Ovary (tissue), 9 donors: ENCODE measurements around the gene MYH11. TPM values are rescaled to one million over a fixed set of nuclear protein-coding genes. Genes with fewer than 3 reads are reported as not detected.

Experiments
- DNase-seq, 5 donors: peaks; one replicate each; pipeline ENCODE4 v3.0.0-alpha.2; 2019 to 2020
- H3K27ac ChIP-seq, 2 donors: fragments of 200-600 bp; one replicate each; pipeline versions ENCODE4 v1.5.1 to v1.8.0; 2019 to 2022
- H3K27me3 ChIP-seq: fragments of 200-600 bp; one replicate; pipeline ENCODE4 v1.8.0; 2022
- H3K36me3 ChIP-seq: fragments of 200-600 bp; sonication (generic); one replicate; pipeline ENCODE4 v1.5.1; 2019
- H3K4me1 ChIP-seq: one replicate; pipeline ENCODE4 v1.8.1; 2013; ENCODE audit warnings: mild to moderate bottlenecking, moderate library complexity; ENCODE audit not compliant: insufficient read depth
- H3K4me3 ChIP-seq: fragments of 200-600 bp; sonication (generic); one replicate; pipeline ENCODE4 v1.5.1; 2017
- H3K9me3 ChIP-seq, 2 donors: fragments of 200-600 bp in 1 of 2; sonication (generic) in 1 of 2; one replicate each; pipeline versions ENCODE4 v1.5.1 to v1.8.1; 2013 to 2019; ENCODE audit warnings: mild to moderate bottlenecking in 1 of 2, moderate library complexity in 1 of 2
- EP300 ChIP-seq: sonication (generic); formaldehyde crosslinking; IDR thresholded peaks from one replicate; pipeline ENCODE4 v1.6.1; 2017; ENCODE audit warnings: antibody characterized with exemption
- POLR2A ChIP-seq: fragments of 450-650 bp; IDR thresholded peaks from one replicate; pipeline ENCODE4 v1.6.1; 2017; ENCODE audit warnings: antibody characterized with exemption, mild to moderate bottlenecking, moderate library complexity
- WGBS, 3 donors: extraction: QIAGEN DNeasy Blood & Tissue Kit in 1 of 3; methylation state at CpG; one replicate each; pipeline versions ENCODE4 v1.1.5 to v1.1.7; 2013 to 2017; 5-methylcytosine and 5-hydroxymethylcytosine counted together
- intact Hi-C, 4 donors: fragments of 100-400 bp; cut with DNase I; formaldehyde crosslinking; loops; one replicate each; pipeline versions ENCODE4 v1.11.0 to v1.15.1; 2022 to 2023
- polyA plus RNA-seq, 2 donors: library from polyadenylated mRNA; stranded (reverse); fragments of 200-250 nt in 1 of 2; fragments of 350-450 nt in 1 of 2; fragmentation: Illumina TruSeq in 1 of 2; extraction: RNeasy Lipid Tissue Mini Kit (QIAGEN cat#74804) in 1 of 2; gene quantifications; one replicate each; pipeline ENCODE4 v1.2.3, GENCODE V29; 2013 to 2014
- total RNA-seq, 7 donors: library from RNA; depleted of rRNA in 2 of 7; stranded (reverse); fragments of >200 nt in 2 of 7; fragmentation: NEBNext Ultra II Directional in 3 of 7; extraction: Animal tissue kit (Norgen Biotek cat#: 25700) in 3 of 7; gene quantifications; one replicate each; pipeline versions ENCODE4 v1.1.0 to v1.2.4, GENCODE V29; 2016 to 2023
- TF ChIP-seq, protein P1 (sequence below), 3 donors: fragments of 450-650 bp in 2 of 3; fragments of 200-600 bp in 1 of 3; IDR thresholded peaks; one replicate each; pipeline versions ENCODE4 v1.5.1 to v1.8.0; 2016 to 2022; ENCODE audit warnings: antibody characterized with exemption in 3 of 3, mild to moderate bottlenecking in 1 of 3
- donor health status: DM: no; HTN: no; CAD: no; lungs with moderate emphysema.
- donor health status: DM: no; HTN: no; CAD: no.
- donor health status: Bipolar disorder and iron deficiency.
- donor health status: DM: yes; HTN: yes; CAD: no.
- donor health status: DM: no; HTN: no; CAD: no.
- donor health status: DM: yes; HTN: yes; CAD: no.

The MYH11 gene
- total and polyA plus RNA-seq, 9 donors, result 50.9 to 2,765 (median 263) TPM

GRCh38 chr16:15887283-15887682, 30.5 kb upstream of the MYH11 start:
- Histone ChIP-seq H3K36me3 (no peaks in the 10 kb centered on the region), H3K27me3 (no peaks in the 10 kb centered on the region), H3K4me1 (peaks cover 1% of the 10 kb centered on the region), H3K4me3 (no peak overlapping the region), H3K27ac (no peak overlapping the region), H3K9me3 (no peaks in the 10 kb centered on the region)
- 81 to 88% (median 84%) methylated on average over 4 of the region's 4 CpGs for WGBS, 3 donors
- DNase-seq, result no peak
- intact Hi-C loops, result loop anchor here in 1 of 4 donors (10.0 kb wide), 1 partner anchor 128 kb away; no protein-coding TSS in a partner anchor
- TF ChIP-seq POLR2A, result no peak
- TF ChIP-seq, protein P1, sequence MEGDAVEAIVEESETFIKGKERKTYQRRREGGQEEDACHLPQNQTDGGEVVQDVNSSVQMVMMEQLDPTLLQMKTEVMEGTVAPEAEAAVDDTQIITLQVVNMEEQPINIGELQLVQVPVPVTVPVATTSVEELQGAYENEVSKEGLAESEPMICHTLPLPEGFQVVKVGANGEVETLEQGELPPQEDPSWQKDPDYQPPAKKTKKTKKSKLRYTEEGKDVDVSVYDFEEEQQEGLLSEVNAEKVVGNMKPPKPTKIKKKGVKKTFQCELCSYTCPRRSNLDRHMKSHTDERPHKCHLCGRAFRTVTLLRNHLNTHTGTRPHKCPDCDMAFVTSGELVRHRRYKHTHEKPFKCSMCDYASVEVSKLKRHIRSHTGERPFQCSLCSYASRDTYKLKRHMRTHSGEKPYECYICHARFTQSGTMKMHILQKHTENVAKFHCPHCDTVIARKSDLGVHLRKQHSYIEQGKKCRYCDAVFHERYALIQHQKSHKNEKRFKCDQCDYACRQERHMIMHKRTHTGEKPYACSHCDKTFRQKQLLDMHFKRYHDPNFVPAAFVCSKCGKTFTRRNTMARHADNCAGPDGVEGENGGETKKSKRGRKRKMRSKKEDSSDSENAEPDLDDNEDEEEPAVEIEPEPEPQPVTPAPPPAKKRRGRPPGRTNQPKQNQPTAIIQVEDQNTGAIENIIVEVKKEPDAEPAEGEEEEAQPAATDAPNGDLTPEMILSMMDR (IDR thresholded peaks at IDR 0.05), result no peak
- TF ChIP-seq EP300, result no peak

- Histone ChIP-seq H3K4me3 (no peak overlapping the region), H3K36me3 (no peaks in the 10 kb centered on the region), H3K4me1 (peaks cover 1% of the 10 kb centered on the region), H3K9me3 (no peaks in the 10 kb centered on the region), H3K27ac (no peak overlapping the region), H3K27me3 (no peaks in the 10 kb centered on the region)
- DNase-seq, result no peak
- WGBS, 3 donors, result 65 to 70% (median 66%) methylated on average over 1 of the region's 1 CpG
- intact Hi-C loops, result loop anchor here in 1 of 4 donors (10.0 kb wide), 1 partner anchor 129 kb away; no protein-coding TSS in a partner anchor
- TF ChIP-seq EP300, result no peak
These were observed 29.2 kb upstream of the MYH11 start for GRCh38 chr16:15886078-15886477.

- H3K27me3 ChIP-seq, result no peaks in the 10 kb centered on the region
- TF ChIP-seq, protein P1 (IDR thresholded peaks at IDR 0.05), result no peak
- no peak for TF ChIP-seq POLR2A
- no peak for TF ChIP-seq EP300
- H3K4me3 ChIP-seq, result no peak overlapping the region
- H3K9me3 ChIP-seq, result no peaks in the 10 kb centered on the region
- 87 to 88% (median 88%) methylated on average over 5 of the region's 5 CpGs for WGBS, 3 donors
- DNase-seq, result no peak
- no peak overlapping the region for H3K27ac ChIP-seq
- H3K36me3 ChIP-seq, result no peaks in the 10 kb centered on the region
- intact Hi-C loops, result loop anchor here in 1 of 4 donors (10.0 kb wide), 1 partner anchor 129 kb away; no protein-coding TSS in a partner anchor
- H3K4me1 ChIP-seq, result peaks cover 1% of the 10 kb centered on the region
These were observed 28.8 kb upstream of the MYH11 start for GRCh38 chr16:15885560-15886001.

GRCh38 chr16:15882563-15882962, 25.7 kb upstream of the MYH11 start:
- DNase-seq, result no peak
- no peak for TF ChIP-seq EP300
- peaks cover 1% of the 10 kb centered on the region for H3K4me1 ChIP-seq
- H3K27me3 ChIP-seq, result no peaks in the 10 kb centered on the region
- intact Hi-C loops, result loop anchor here in 1 of 4 donors (10.0 kb wide), 1 partner anchor 132 kb away; no protein-coding TSS in a partner anchor
- no peak overlapping the region for H3K4me3 ChIP-seq
- no peaks in the 10 kb centered on the region for H3K36me3 ChIP-seq
- no peak overlapping the region for H3K27ac ChIP-seq
- WGBS, 3 donors, result 95 to 97% (median 96%) methylated on average over 3 of the region's 3 CpGs
- H3K9me3 ChIP-seq, result no peaks in the 10 kb centered on the region

- no peak for DNase-seq
- Histone ChIP-seq H3K27ac (no peak overlapping the region), H3K4me1 (no peaks in the 10 kb centered on the region), H3K27me3 (no peaks in the 10 kb centered on the region), H3K9me3 (no peaks in the 10 kb centered on the region), H3K36me3 (no peaks in the 10 kb centered on the region), H3K4me3 (no peak overlapping the region)
- intact Hi-C loops, result loop anchor here in 1 of 4 donors (10.0 kb wide), 1 partner anchor 133 kb away; no protein-coding TSS in a partner anchor
- TF ChIP-seq POLR2A, result no peak
- no peak for TF ChIP-seq EP300
- TF ChIP-seq, protein P1 (IDR thresholded peaks at IDR 0.05), result no peak
- 91 to 95% (median 93%) methylated on average over 13 of the region's 13 CpGs for WGBS, 3 donors
These were observed 25.1 kb upstream of the MYH11 start for GRCh38 chr16:15881794-15882379.
